ENCODE results near the gene FLT4. TPM values are rescaled to one million over a fixed set of nuclear protein-coding genes. Genes with fewer than 3 reads are reported as not detected.

Gene FLT4
- total RNA-seq, 1 experiment from 2014 or later: not detected

GRCh38 chr5:180618829-180619562 lies 30.4 kb downstream of the FLT4 start:
- BruUV-seq (replicated peaks): no TSS peak
- TF ChIP-seq EZH2 (IDR thresholded peaks at IDR 0.05; ENCODE audit: low read length, unreplicated experiment) (no peak), CTCF (conservative IDR thresholded peaks at IDR 0.05; ENCODE audit: low read depth, low read length) (peak; percentile 52; the same call in 1 of the 2 replicates)
- no peaks in the 10 kb centered on the region for H3K36me3 ChIP-seq (ENCODE audit: low read depth, low read length)
- H3K79me2 ChIP-seq (ENCODE audit: low read length): no peaks in the 10 kb centered on the region
- H2AFZ ChIP-seq (ENCODE audit: low read length): no peak overlapping the region
- ATAC-seq: peak; percentile 40; the same call in 1 of the 2 replicates
- H3K9me3 ChIP-seq (ENCODE audit: low read length): no peaks in the 10 kb centered on the region
- H3K4me1 ChIP-seq (ENCODE audit: insufficient read depth, low read length): no peaks in the 10 kb centered on the region
- no peak overlapping the region for H3K9ac ChIP-seq (ENCODE audit: low read length)
- H3K4me2 ChIP-seq (ENCODE audit: low read length): no peak overlapping the region
- no peaks in the 10 kb centered on the region for H4K20me1 ChIP-seq (ENCODE audit: low read length)
- H3K27ac ChIP-seq (ENCODE audit: low read length): no peak overlapping the region
- intact Hi-C loops (cut with micrococcal nuclease): no loop called here
- H3K27me3 ChIP-seq (ENCODE audit: low read length): peaks cover 32% of the 10 kb centered on the region
- CTCF ChIA-PET: no interaction called here
- no peak for DNase-seq
- no peak overlapping the region for H3K4me3 ChIP-seq (ENCODE audit: low read length)
- POLR2A ChIA-PET (ENCODE audit: unreplicated experiment): no interaction called here
- H3K9me2 ChIP-seq (replicated peaks; ENCODE audit: low read length): no peaks in the 10 kb centered on the region
- H3F3A ChIP-seq (ENCODE audit: low read length, unreplicated experiment): no peaks in the 10 kb centered on the region

- TF ChIP-seq EZH2 (IDR thresholded peaks at IDR 0.05; ENCODE audit: low read length, unreplicated experiment) (no peak), CTCF (conservative IDR thresholded peaks at IDR 0.05; ENCODE audit: low read depth, low read length) (no peak), EZH2phosphoT487 (IDR thresholded peaks at IDR 0.05; ENCODE audit: borderline replicate concordance, low read length) (no peak)
- H2AFZ ChIP-seq (ENCODE audit: low read length): no peak overlapping the region
- H3K27me3 ChIP-seq (ENCODE audit: low read length): peaks cover 34% of the 10 kb centered on the region
- H3K4me3 ChIP-seq (ENCODE audit: low read length): no peak overlapping the region
- ATAC-seq: no peak
- CTCF ChIA-PET: no interaction called here
- H3F3A ChIP-seq (ENCODE audit: low read length, unreplicated experiment): no peaks in the 10 kb centered on the region
- H3K36me3 ChIP-seq (ENCODE audit: low read depth, low read length): no peaks in the 10 kb centered on the region
- no TSS peak for BruUV-seq (replicated peaks)
- no peak overlapping the region for H3K9ac ChIP-seq (ENCODE audit: low read length)
- no peaks in the 10 kb centered on the region for H3K9me3 ChIP-seq (ENCODE audit: low read length)
- no peaks in the 10 kb centered on the region for H3K79me2 ChIP-seq (ENCODE audit: low read length)
- H3K4me1 ChIP-seq (ENCODE audit: insufficient read depth, low read length): no peaks in the 10 kb centered on the region
- H3K27ac ChIP-seq (ENCODE audit: low read length): no peak overlapping the region
- H4K20me1 ChIP-seq (ENCODE audit: low read length): no peaks in the 10 kb centered on the region
- POLR2A ChIA-PET (ENCODE audit: unreplicated experiment): no interaction called here
- no peaks in the 10 kb centered on the region for H3K9me2 ChIP-seq (replicated peaks; ENCODE audit: low read length)
- no peak for DNase-seq
- H3K4me2 ChIP-seq (ENCODE audit: low read length): no peak overlapping the region
- intact Hi-C loops (cut with micrococcal nuclease): no loop called here
Observed at GRCh38 chr5:180618487-180618828, 30.9 kb downstream of the FLT4 start.

- no peak overlapping the region for H2AFZ ChIP-seq (ENCODE audit: low read length)
- H3K4me1 ChIP-seq (ENCODE audit: insufficient read depth, low read length): no peaks in the 10 kb centered on the region
- peaks cover 12% of the 10 kb centered on the region for H3K27me3 ChIP-seq (ENCODE audit: low read length)
- ChIA-PET CTCF (no interaction called here), POLR2A (ENCODE audit: unreplicated experiment) (no interaction called here)
- H3K4me2 ChIP-seq (ENCODE audit: low read length): no peak overlapping the region
- no peak overlapping the region for H3K4me3 ChIP-seq (ENCODE audit: low read length)
- no peaks in the 10 kb centered on the region for H4K20me1 ChIP-seq (ENCODE audit: low read length)
- ATAC-seq: no peak
- no peaks in the 10 kb centered on the region for H3K9me3 ChIP-seq (ENCODE audit: low read length)
- no TSS peak for BruUV-seq (replicated peaks)
- H3K9me2 ChIP-seq (replicated peaks; ENCODE audit: low read length): no peaks in the 10 kb centered on the region
- H3K27ac ChIP-seq (ENCODE audit: low read length): no peak overlapping the region
- H3K79me2 ChIP-seq (ENCODE audit: low read length): no peaks in the 10 kb centered on the region
- H3K36me3 ChIP-seq (ENCODE audit: low read depth, low read length): no peaks in the 10 kb centered on the region
- TF ChIP-seq CTCF (conservative IDR thresholded peaks at IDR 0.05; ENCODE audit: low read depth, low read length) (no peak), EZH2 (IDR thresholded peaks at IDR 0.05; ENCODE audit: low read length, unreplicated experiment) (no peak), EZH2phosphoT487 (IDR thresholded peaks at IDR 0.05; ENCODE audit: borderline replicate concordance, low read length) (no peak)
- intact Hi-C loops (cut with micrococcal nuclease): no loop called here
- DNase-seq: no peak
- no peak overlapping the region for H3K9ac ChIP-seq (ENCODE audit: low read length)
- no peaks in the 10 kb centered on the region for H3F3A ChIP-seq (ENCODE audit: low read length, unreplicated experiment)
Observed at GRCh38 chr5:180613814-180614188, 35.6 kb downstream of the FLT4 start.

Measured in PC-3 (cell line).